ENCODE measurements around the gene PCMT1. TPM values are rescaled to one million over a fixed set of nuclear protein-coding genes. Genes with fewer than 3 reads are reported as not detected.

PCMT1 gene
- total RNA-seq, 1 donor from 2014 or later = 166 TPM

DNA sequence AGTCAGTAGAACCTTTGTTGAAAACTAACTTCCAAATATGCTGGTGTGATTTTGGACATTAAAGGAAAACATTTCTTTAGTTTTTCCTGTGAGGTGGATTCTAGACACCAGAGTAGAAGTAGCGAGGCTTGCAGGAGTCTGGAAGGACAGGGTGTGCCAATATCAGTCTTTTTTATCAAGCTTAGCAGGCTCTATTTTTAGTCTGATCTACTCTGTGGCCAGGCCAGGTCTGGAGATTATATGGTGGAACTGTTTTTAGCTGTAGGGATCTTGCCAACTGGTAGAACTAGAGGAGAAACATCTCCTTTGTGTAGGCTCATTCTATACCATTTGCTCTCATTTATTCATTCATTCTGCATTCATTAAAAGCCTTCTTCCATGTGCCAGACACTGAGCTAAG is 72.0 kb downstream of the PCMT1 start:
- peaks cover 15% of the 10 kb centered on the region for H3K36me3 ChIP-seq
- H3K27me3 ChIP-seq (ENCODE audit: low read depth) = no peaks in the 10 kb centered on the region
- intact Hi-C loops (cut with micrococcal nuclease) = no loop called here
- no peak for DNase-seq
- TF ChIP-seq, protein P1, sequence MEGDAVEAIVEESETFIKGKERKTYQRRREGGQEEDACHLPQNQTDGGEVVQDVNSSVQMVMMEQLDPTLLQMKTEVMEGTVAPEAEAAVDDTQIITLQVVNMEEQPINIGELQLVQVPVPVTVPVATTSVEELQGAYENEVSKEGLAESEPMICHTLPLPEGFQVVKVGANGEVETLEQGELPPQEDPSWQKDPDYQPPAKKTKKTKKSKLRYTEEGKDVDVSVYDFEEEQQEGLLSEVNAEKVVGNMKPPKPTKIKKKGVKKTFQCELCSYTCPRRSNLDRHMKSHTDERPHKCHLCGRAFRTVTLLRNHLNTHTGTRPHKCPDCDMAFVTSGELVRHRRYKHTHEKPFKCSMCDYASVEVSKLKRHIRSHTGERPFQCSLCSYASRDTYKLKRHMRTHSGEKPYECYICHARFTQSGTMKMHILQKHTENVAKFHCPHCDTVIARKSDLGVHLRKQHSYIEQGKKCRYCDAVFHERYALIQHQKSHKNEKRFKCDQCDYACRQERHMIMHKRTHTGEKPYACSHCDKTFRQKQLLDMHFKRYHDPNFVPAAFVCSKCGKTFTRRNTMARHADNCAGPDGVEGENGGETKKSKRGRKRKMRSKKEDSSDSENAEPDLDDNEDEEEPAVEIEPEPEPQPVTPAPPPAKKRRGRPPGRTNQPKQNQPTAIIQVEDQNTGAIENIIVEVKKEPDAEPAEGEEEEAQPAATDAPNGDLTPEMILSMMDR (IDR thresholded peaks at IDR 0.05; ENCODE audit: borderline replicate concordance) = no peak
- no peak overlapping the region for H3K4me3 ChIP-seq
- H3K4me1 ChIP-seq = peaks cover 14% of the 10 kb centered on the region
- H3K9me3 ChIP-seq (replicated peaks) = no peaks in the 10 kb centered on the region
- H3K27ac ChIP-seq (replicated peaks) = peak overlapping the region; percentile 51

DNA sequence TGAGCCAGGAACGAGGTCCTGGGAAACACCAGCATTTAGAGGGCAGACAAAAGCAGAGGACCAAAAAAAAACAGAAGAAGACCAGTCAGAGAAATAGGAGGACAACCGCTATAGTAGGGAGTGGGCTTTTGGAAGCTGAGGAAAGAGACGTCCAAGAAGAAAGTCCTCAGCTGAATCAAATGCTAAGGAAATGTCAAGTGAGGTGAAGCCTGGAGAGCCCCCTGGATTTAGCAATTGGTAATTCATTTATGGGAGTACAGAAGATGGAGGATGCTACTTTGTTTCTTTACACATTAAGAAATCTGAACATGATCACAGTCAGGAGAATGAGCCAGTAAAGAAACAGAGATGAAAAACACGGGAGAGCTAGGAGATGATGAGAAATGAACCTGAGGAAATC is 73.5 kb downstream of the PCMT1 start:
- H3K4me3 ChIP-seq = no peak overlapping the region
- no peaks in the 10 kb centered on the region for H3K27me3 ChIP-seq (ENCODE audit: low read depth)
- peaks cover 15% of the 10 kb centered on the region for H3K36me3 ChIP-seq
- no peak for DNase-seq
- intact Hi-C loops (cut with micrococcal nuclease) = no loop called here
- no peaks in the 10 kb centered on the region for H3K9me3 ChIP-seq (replicated peaks)
- H3K4me1 ChIP-seq = peaks cover 14% of the 10 kb centered on the region
- no peak overlapping the region for H3K27ac ChIP-seq (replicated peaks)
- TF ChIP-seq, protein P1 (IDR thresholded peaks at IDR 0.05; ENCODE audit: borderline replicate concordance) = no peak

DNA sequence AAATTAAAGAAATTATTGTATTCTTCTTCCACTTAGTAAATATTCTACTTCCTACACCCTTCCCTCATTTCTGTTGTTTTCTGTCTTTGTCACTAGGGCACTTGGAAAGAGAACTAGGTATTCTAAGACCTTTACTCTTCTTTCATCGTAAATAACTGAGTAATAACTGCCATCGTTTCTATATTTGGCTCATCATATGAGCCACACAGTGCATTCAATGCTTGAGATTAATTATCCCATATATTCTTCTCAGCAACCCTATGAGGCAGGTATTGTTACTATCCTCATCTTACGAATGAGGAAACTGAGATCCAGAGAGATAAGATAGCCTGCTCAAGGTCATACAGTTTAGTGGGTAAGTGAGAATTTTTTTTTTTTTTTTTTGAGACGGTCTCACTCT is 75.8 kb downstream of the PCMT1 start:
- H3K27me3 ChIP-seq (ENCODE audit: low read depth) = no peaks in the 10 kb centered on the region
- H3K36me3 ChIP-seq = peaks cover 20% of the 10 kb centered on the region
- no peaks in the 10 kb centered on the region for H3K9me3 ChIP-seq (replicated peaks)
- H3K4me3 ChIP-seq = no peak overlapping the region
- H3K4me1 ChIP-seq = peaks cover 14% of the 10 kb centered on the region
- TF ChIP-seq, protein P1 (IDR thresholded peaks at IDR 0.05; ENCODE audit: borderline replicate concordance) = no peak
- intact Hi-C loops (cut with micrococcal nuclease) = no loop called here
- H3K27ac ChIP-seq (replicated peaks) = no peak overlapping the region
- DNase-seq = no peak

DNA sequence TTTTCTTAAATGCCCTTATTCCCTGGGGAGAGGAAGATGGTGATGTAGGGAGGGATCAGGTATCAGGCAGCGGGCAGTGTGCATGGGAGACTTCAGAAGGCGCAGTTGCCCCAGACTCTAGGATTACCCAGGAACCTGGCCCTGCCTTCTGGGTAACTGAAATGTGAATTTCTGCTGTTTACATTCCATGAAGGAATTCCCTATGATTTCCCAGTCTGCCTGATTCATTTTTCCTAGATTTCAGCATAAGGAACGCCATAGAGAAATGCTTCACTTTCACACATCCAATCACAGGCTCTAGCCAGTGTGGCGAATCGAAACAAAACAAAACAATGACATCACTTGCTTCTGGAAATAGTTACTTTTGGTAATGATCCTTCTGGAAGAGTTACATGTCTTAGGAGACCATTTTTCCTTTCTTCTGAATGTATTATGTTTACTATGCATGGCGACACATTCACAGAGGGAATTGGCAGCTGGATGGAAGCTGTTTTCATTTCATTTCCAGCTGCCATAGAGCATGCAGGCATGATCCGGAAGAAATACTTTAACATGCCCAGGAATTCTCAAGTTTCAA is 81.3 kb downstream of the PCMT1 start:
- peaks cover 32% of the 10 kb centered on the region for H3K36me3 ChIP-seq

DNA sequence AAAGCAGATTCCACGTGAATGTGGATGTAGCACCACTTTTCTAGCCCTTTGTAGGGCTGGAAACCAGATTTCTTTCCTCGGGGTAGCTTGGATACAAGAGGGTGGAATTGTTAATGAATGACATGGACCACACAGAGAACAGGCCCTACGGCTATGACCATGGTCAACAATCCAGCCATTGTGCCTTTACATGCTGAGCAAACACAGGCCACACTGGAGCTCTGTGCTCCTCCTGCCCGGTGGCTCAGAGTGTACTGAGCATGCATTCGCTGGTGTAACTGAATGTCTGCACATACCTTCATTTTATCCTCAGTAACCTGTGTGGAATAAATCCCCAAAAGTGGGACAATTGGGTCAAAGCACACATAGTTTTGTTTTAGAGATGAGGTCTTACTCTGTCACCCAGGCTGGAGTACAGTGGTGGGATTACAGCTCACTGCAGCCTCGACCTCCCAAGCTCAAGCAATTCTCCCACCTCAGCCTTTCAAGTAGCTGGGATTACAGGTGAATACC is 81.8 kb downstream of the PCMT1 start:
- TF ChIP-seq, protein P1 (IDR thresholded peaks at IDR 0.05; ENCODE audit: borderline replicate concordance) = no peak
- intact Hi-C loops (cut with micrococcal nuclease) = loop anchor here (10.0 kb wide), 1 partner anchor 183 kb away; no protein-coding TSS in a partner anchor

More for the DNA sequence above, 81.3 kb downstream of the PCMT1 start:
- intact Hi-C loops (cut with micrococcal nuclease) = loop anchor here (10.0 kb wide), 1 partner anchor 184 kb away; no protein-coding TSS in a partner anchor
- Histone ChIP-seq H3K4me3 (no peak overlapping the region), H3K27me3 (ENCODE audit: low read depth) (no peaks in the 10 kb centered on the region), H3K27ac (replicated peaks) (no peak overlapping the region), H3K4me1 (no peaks in the 10 kb centered on the region), H3K9me3 (replicated peaks) (no peaks in the 10 kb centered on the region)
- TF ChIP-seq, protein P1 (IDR thresholded peaks at IDR 0.05; ENCODE audit: borderline replicate concordance) = no peak
- no peak for DNase-seq

More for the DNA sequence above, 81.8 kb downstream of the PCMT1 start:
- H3K36me3 ChIP-seq = peaks cover 32% of the 10 kb centered on the region
- no peak overlapping the region for H3K27ac ChIP-seq (replicated peaks)
- DNase-seq = no peak
- H3K4me1 ChIP-seq = no peaks in the 10 kb centered on the region
- no peak overlapping the region for H3K4me3 ChIP-seq
- no peaks in the 10 kb centered on the region for H3K27me3 ChIP-seq (ENCODE audit: low read depth)
- no peaks in the 10 kb centered on the region for H3K9me3 ChIP-seq (replicated peaks)

Measured in left ventricle myocardium inferior (tissue), 1 donor.